Heart left ventricle (tissue), 16 donors: ENCODE measurements around the gene CKM. TPM values are rescaled to one million over a fixed set of nuclear protein-coding genes. Genes with fewer than 3 reads are reported as not detected.

ENCODE experiments used
- ATAC-seq, 4 donors: fragments of 200-7000 bp; cut with Tn5 transposase; one replicate each; pipeline ENCODE4 v1.9.1; 2020 to 2022; ENCODE audit warnings: moderate library complexity in 4 of 4, mild to moderate bottlenecking in 3 of 4, moderate number of reproducible peaks in 1 of 4
- DNase-seq, 5 donors: peaks; one replicate each; pipeline ENCODE4 v3.0.0-alpha.2; 2020
- H3K27ac ChIP-seq, 12 donors: fragments of 200-600 bp; sonication (generic) in 4 of 12; one replicate each; pipeline versions ENCODE4 v1.5.0 to v1.8.0; 2016 to 2022; ENCODE audit warnings: mild to moderate bottlenecking in 2 of 12
- H3K27me3 ChIP-seq, 9 donors: fragments of 200-600 bp; sonication (generic) in 2 of 9; one replicate each; pipeline versions ENCODE4 v1.5.1 to v1.8.0; 2016 to 2022; ENCODE audit warnings: mild to moderate bottlenecking in 3 of 9
- H3K36me3 ChIP-seq, 9 donors: fragments of 200-600 bp; sonication (generic) in 2 of 9; one replicate each; pipeline versions ENCODE4 v1.5.0 to v1.8.0; 2018 to 2022; ENCODE audit warnings: mild to moderate bottlenecking in 2 of 9
- H3K4me1 ChIP-seq, 12 donors: fragments of 200-600 bp; sonication (generic) in 4 of 12; one replicate each; pipeline versions ENCODE4 v1.5.0 to v1.8.0; 2016 to 2022; ENCODE audit warnings: mild to moderate bottlenecking in 3 of 12
- H3K4me3 ChIP-seq, 12 donors: fragments of 200-600 bp; sonication (generic) in 4 of 12; one replicate each; pipeline versions ENCODE4 v1.5.0 to v1.8.0; 2017 to 2022; ENCODE audit warnings: mild to moderate bottlenecking in 9 of 12, moderate library complexity in 4 of 12
- H3K9me3 ChIP-seq, 12 donors: fragments of 200-600 bp; sonication (generic) in 4 of 12; one replicate each; pipeline versions ENCODE4 v1.5.0 to v1.8.0; 2016 to 2022; ENCODE audit warnings: mild to moderate bottlenecking in 1 of 12
- POLR2A ChIP-seq, 2 donors: fragments of 450-650 bp; IDR thresholded peaks; one replicate each; pipeline ENCODE4 v1.6.1; 2017; ENCODE audit warnings: antibody characterized with exemption in 2 of 2, mild to moderate bottlenecking in 2 of 2, moderate library complexity in 2 of 2
- WGBS, 4 donors: extraction: QIAGEN DNeasy Blood & Tissue Kit in 2 of 4; methylation state at CpG; one replicate each; pipeline versions ENCODE4 v1.1.5 to v1.1.7; 2013 to 2018; 5-methylcytosine and 5-hydroxymethylcytosine counted together
- intact Hi-C, 10 donors: fragments of 100-400 bp; cut with DNase I; formaldehyde crosslinking; loops; one replicate each; pipeline versions ENCODE4 v1.11.1 to v1.14.2; 2022
- polyA plus RNA-seq, 2 donors: library from polyadenylated mRNA; stranded (reverse); fragments of 200-250 nt; gene quantifications; one replicate each; pipeline ENCODE4 v1.2.3, GENCODE V29; 2013
- total RNA-seq, 9 donors: library from RNA; depleted of rRNA in 2 of 9; stranded (reverse); fragments of >200 nt in 2 of 9; fragmentation: NEBNext Ultra II Directional in 3 of 9; extraction: Animal tissue kit (Norgen Biotek cat#: 25700) in 3 of 9; gene quantifications; one replicate each; pipeline versions ENCODE4 v1.1.0 to v1.2.4, GENCODE V29; 2016 to 2023
- TF ChIP-seq, protein P1 (sequence below), 12 donors: fragments of 200-600 bp; sonication (generic) in 4 of 12; IDR thresholded peaks; one replicate each; pipeline versions ENCODE4 v1.5.0 to v1.8.0; 2018 to 2022; ENCODE audit warnings: antibody characterized with exemption in 12 of 12, mild to moderate bottlenecking in 5 of 12
- donor health status: ischemic (EF 13 %, LVEDD 7.1; RV severe dilation, severe dysfunction).
- donor health status: healthy with polysubstance abuse.
- donor health status: DM: no; HTN: yes; CAD: no.
- donor health status: DM: no; HTN: no; CAD: no.
- donor health status: ischemic (EF 25% LVEDD 6.9; RV normal size, moderate dysfunction).
- donor health status: ischemic (EF 25% LVEDD 5.7; RV mildly dilated, moderate dysfunction).
- donor health status: healthy.
- donor health status: DM: yes; HTN: yes; CAD: no.
- donor health status: ischemic (EF 35%, LVEDD 5.7; RV mildly dilated, moderate dysfunction).
- donor health status: nonischemic (EF 11% LVEDD 7.7; RV severe dilation, severe dysfunction).
- donor health status: DM: yes; HTN: yes; CAD: no.
- donor health status: PGD.
- donor health status: ischemic (EF 29% LVEDD 5.4; RV normal size, mild dysfunction).
- donor health status: nonischemic (EF 23%, LVEDD 6.1; RV moderate dilation, normal function).

Gene CKM
- total and polyA plus RNA-seq, 11 donors = 1,885 to 11,128 (median 3,786) TPM

DNA sequence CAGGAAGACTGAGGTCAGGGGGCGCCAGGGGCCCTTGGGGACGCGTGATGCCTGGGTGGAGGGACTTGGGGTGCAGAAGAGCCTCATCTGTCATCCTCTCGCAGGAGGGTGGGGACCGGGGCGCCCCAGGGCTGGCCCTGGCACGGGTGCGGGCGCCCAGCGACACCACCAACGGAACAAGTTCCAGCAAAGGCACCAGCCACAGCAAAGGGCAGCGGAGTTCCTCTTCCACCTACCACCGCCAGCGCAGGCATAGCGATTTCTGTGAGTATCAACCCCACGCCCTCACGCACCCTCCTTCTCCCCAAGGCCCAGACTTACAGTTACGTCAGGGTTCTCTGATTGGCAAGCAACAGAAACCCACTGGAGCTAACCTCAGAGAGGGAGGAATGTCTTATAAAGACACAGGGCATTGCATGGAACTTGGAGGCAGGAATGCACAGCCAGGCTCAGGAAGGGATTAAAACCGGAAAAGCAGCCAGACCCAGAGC, 42.2 kb downstream of the CKM start:
- intact Hi-C loops = no loop called here
- Histone ChIP-seq H3K4me1 (peaks cover 0 to 14% (median 0%) of the 10 kb centered on the region in 12 donors), H3K4me3 (no peak overlapping the region), H3K27me3 (no peaks in the 10 kb centered on the region), H3K9me3 (no peaks in the 10 kb centered on the region), H3K27ac (no peak overlapping the region), H3K36me3 (peaks cover 0 to 68% (median 56%) of the 10 kb centered on the region in 9 donors)
- 89 to 94% (median 92%) methylated on average over 17 to 19 of the region's 19 CpGs for WGBS, 4 donors
- DNase-seq = no peak
- no peak for ATAC-seq
- TF ChIP-seq, protein P1, sequence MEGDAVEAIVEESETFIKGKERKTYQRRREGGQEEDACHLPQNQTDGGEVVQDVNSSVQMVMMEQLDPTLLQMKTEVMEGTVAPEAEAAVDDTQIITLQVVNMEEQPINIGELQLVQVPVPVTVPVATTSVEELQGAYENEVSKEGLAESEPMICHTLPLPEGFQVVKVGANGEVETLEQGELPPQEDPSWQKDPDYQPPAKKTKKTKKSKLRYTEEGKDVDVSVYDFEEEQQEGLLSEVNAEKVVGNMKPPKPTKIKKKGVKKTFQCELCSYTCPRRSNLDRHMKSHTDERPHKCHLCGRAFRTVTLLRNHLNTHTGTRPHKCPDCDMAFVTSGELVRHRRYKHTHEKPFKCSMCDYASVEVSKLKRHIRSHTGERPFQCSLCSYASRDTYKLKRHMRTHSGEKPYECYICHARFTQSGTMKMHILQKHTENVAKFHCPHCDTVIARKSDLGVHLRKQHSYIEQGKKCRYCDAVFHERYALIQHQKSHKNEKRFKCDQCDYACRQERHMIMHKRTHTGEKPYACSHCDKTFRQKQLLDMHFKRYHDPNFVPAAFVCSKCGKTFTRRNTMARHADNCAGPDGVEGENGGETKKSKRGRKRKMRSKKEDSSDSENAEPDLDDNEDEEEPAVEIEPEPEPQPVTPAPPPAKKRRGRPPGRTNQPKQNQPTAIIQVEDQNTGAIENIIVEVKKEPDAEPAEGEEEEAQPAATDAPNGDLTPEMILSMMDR (IDR thresholded peaks at IDR 0.05) = no peak
- no peak for TF ChIP-seq POLR2A (IDR thresholded peaks at IDR 0.05)

DNA sequence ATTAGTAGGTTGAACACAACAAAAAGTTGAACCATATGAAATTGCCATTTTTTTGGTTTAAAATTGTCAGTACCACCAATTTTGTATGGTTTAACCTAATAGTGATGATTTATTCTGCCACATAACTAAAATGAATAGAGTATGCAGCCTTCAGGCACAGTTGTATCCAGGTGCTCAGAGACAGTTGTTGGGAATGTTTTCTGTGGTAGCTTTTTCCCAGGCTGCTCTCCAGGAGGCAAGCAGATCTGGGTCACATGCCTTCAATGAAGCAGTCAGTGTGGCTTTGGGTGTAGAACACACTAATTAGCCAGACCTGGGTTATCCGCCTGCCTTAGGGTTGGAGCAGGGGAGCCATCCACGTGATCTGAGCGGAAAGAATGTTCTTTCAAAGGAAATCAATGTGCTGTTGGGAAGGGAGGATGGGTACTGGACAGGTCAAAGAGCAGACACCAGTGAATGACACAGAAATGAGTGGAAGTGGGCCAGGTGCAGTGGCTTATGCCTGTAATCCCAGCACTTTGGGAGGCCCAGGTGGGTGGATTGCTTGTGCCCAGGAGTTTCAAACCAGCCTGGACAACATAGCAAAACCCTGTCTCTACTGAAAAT, 43.0 kb downstream of the CKM start:
- H3K9me3 ChIP-seq = no peaks in the 10 kb centered on the region
- peaks cover 0 to 14% (median 0%) of the 10 kb centered on the region in 12 donors for H3K4me1 ChIP-seq
- ATAC-seq = no peak
- H3K36me3 ChIP-seq = peaks cover 0 to 75% (median 64%) of the 10 kb centered on the region in 9 donors
- no peak overlapping the region for H3K4me3 ChIP-seq
- intact Hi-C loops = no loop called here
- TF ChIP-seq, protein P1 (IDR thresholded peaks at IDR 0.05) = no peak
- TF ChIP-seq POLR2A (IDR thresholded peaks at IDR 0.05) = no peak
- DNase-seq = no peak
- H3K27ac ChIP-seq = no peak overlapping the region
- no peaks in the 10 kb centered on the region for H3K27me3 ChIP-seq
- 90 to 94% (median 91%) methylated on average over 3 of the region's 3 CpGs for WGBS, 4 donors

DNA sequence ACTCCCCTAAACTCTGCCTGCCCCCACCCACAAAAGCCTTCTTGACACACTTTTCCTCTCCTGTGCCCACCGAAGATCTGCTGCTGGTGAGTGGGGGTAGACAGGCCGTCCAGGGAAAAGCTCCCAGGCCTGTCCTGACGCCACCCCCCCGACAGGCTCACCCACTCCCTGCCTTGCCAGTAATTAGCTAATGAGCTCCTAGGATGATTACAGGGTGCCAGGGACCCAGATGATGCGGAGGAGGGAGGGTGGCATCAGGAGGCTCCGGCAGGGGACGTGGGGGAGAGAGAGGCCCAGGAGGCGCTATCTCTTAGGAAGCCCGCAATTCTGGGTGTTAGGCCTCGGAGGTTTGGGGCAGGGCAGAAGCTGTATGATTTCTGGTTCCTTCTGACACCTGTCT, 44.6 kb downstream of the CKM start:
- Histone ChIP-seq H3K9me3 (no peaks in the 10 kb centered on the region), H3K27me3 (no peaks in the 10 kb centered on the region), H3K27ac (no peak overlapping the region), H3K4me3 (no peak overlapping the region), H3K4me1 (peaks cover 0 to 3% (median 0%) of the 10 kb centered on the region in 12 donors), H3K36me3 (peaks cover 0 to 82% (median 75%) of the 10 kb centered on the region in 9 donors)
- intact Hi-C loops = no loop called here
- DNase-seq (no peak), ATAC-seq (no peak)
- 92 to 98% (median 93%) methylated on average over 10 of the region's 10 CpGs for WGBS, 4 donors
- TF ChIP-seq POLR2A (IDR thresholded peaks at IDR 0.05) = no peak
- TF ChIP-seq, protein P1 (IDR thresholded peaks at IDR 0.05) = no peak

DNA sequence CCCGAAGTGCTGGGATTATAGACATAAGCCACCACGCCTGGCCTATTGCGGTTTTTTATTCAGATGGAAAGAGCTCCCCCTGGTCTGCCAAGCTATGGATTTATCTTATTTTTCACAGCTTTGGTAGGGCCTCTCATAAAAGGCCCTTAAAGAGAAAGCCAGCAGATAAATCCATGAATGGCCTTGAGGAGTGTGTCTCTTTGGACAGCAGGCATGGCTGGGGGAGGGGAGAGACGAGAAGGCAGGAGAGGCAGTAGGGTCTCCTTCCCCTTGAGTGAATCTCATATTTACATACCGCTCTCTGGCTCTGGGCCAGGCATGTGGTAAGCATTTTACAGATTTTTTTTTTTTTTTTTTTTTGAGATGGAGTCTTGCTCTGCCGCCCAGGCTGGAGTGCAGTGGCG, 46.4 kb downstream of the CKM start:
- H3K4me3 ChIP-seq = no peak overlapping the region
- DNase-seq = no peak
- intact Hi-C loops = no loop called here
- H3K27me3 ChIP-seq = no peaks in the 10 kb centered on the region
- WGBS, 4 donors = 82 to 90% (median 85%) methylated on average over 6 to 7 of the region's 7 CpGs
- H3K4me1 ChIP-seq = no peaks in the 10 kb centered on the region
- H3K36me3 ChIP-seq = peaks cover 0 to 91% (median 80%) of the 10 kb centered on the region in 9 donors
- no peak overlapping the region for H3K27ac ChIP-seq
- no peak for ATAC-seq
- no peak for TF ChIP-seq POLR2A (IDR thresholded peaks at IDR 0.05)
- TF ChIP-seq, protein P1 (IDR thresholded peaks at IDR 0.05) = no peak
- H3K9me3 ChIP-seq = no peaks in the 10 kb centered on the region
